IPS-20b (cell line): ENCODE measurements around the gene FARP1.

Experiments used
- H3K27ac ChIP-seq: one replicate; pipeline ENCODE4 v1.5.1; 2013; ENCODE audit warnings: low read length
- H3K27me3 ChIP-seq: 2 replicates; pipeline ENCODE4 v1.6.1; 2013; ENCODE audit warnings: mild to moderate bottlenecking, low read length, inconsistent platforms; ENCODE audit not compliant: insufficient read depth
- H3K36me3 ChIP-seq: 2 replicates; pipeline ENCODE4 v1.6.1; 2013; ENCODE audit warnings: low read depth, mild to moderate bottlenecking, inconsistent platforms, low read length, moderate library complexity; ENCODE audit not compliant: insufficient read depth
- H3K4me1 ChIP-seq: 2 replicates; pipeline ENCODE4 v1.6.1; 2013; ENCODE audit warnings: mild to moderate bottlenecking, control low read depth, inconsistent platforms, low read length, moderate library complexity; ENCODE audit not compliant: insufficient read depth
- H3K4me3 ChIP-seq: 2 replicates; pipeline ENCODE4 v1.5.1; 2013; ENCODE audit warnings: mild to moderate bottlenecking, low read length, inconsistent platforms
- H3K9ac ChIP-seq: 2 replicates; pipeline ENCODE4 v1.6.1; 2013; ENCODE audit warnings: low read depth, mild to moderate bottlenecking, inconsistent platforms, low read length, moderate library complexity
- H3K9me3 ChIP-seq: 2 replicates; pipeline ENCODE4 v1.6.1; 2013; ENCODE audit warnings: mild to moderate bottlenecking, low read depth, low read length, inconsistent platforms; ENCODE audit not compliant: insufficient read depth

The FARP1 gene

DNA sequence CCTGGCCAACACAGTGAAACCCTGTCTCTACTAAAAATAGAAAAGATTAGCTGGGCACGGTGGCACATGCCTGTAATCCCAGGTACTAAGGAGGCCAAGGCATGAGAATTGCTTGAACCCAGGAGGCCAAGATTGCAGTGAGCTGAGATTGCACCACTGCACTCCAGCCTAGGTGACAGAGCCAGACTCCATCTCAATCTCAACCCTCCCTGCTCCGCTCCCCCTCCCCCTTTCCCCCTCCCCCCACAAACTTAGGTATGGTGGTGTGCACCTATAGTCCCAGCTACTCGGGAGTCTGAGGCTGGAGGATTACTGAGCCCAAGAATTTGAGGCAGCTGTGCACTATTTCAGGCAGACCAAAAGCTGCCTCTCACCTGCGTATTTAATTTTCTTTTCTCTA lies 55.8 kb downstream of the FARP1 start:
- Histone ChIP-seq H3K36me3 (no peaks in the 10 kb centered on the region), H3K27ac (peak overlapping the region; percentile 72), H3K4me3 (peak overlapping the region; percentile 65; the same call in 1 of the 2 replicates), H3K9me3 (no peaks in the 10 kb centered on the region), H3K4me1 (peaks cover 41% of the 10 kb centered on the region), H3K9ac (peak overlapping the region; percentile 71; the same call in 1 of the 2 replicates), H3K27me3 (no peaks in the 10 kb centered on the region)

DNA sequence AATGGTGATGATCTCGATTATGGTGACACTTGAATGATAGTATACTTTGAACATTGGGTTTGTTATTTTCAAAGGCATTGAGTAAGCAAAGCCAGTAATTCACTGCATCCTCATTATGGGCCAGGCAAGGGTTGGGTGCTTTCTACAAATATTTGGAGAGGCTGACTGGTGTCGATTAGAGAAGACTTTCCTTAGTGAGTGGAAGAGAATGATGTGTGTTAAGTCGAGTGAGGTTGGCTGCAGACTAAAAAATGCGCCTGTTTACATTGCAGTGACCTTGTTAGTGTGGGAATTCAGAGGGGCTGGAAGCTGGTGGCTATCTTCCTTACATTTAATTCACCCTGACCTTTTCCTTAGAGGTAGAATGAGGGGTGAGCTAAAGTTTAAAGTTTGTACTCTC lies 56.6 kb downstream of the FARP1 start:
- peak overlapping the region; percentile 72 for H3K27ac ChIP-seq
- H3K36me3 ChIP-seq, result peaks cover 6% of the 10 kb centered on the region; the same call in 1 of the 2 replicates
- peak overlapping the region; percentile 71; the same call in 1 of the 2 replicates for H3K9ac ChIP-seq
- H3K4me3 ChIP-seq, result peak overlapping the region; percentile 65; the same call in 1 of the 2 replicates
- H3K4me1 ChIP-seq, result peaks cover 41% of the 10 kb centered on the region
- no peaks in the 10 kb centered on the region for H3K27me3 ChIP-seq
- no peaks in the 10 kb centered on the region for H3K9me3 ChIP-seq

DNA sequence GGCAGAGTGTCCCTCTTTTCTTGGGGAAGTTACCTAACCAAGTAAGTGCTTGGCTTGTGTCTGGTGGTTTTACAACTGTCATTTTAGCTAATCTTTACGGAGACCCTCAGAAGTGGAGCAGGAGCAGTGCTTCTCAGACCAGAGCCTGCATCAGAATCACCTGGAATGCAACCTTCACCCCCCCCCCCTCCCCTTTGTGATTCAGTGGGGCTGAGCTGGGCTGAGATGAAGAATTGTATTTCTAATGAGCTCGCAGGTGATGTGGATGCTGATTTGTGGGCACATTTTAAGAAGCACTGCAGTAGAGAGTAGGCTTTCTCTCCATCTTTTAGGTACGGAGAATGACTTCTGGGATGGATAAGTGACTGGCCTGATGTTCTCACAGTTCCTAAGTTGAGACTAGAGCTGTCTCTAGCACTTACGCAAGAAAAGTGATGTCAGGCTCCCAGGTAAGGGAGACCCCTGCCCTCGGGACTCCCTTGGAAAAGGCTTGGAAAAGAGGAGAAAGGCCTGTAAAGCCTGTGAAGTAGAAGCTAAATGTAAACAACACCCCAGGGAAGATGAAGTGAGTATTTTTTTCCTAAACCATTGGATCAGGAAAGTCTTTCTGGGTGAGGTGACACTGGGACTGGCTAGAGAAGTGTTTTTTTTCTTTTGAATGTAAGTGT lies 57.5 kb downstream of the FARP1 start:
- Histone ChIP-seq H3K9me3 (no peaks in the 10 kb centered on the region), H3K4me1 (peaks cover 41% of the 10 kb centered on the region), H3K4me3 (peak overlapping the region; percentile 65), H3K27me3 (no peaks in the 10 kb centered on the region), H3K27ac (peak overlapping the region; percentile 75), H3K9ac (peak overlapping the region; percentile 71; the same call in 1 of the 2 replicates), H3K36me3 (peaks cover 8% of the 10 kb centered on the region; the same call in 1 of the 2 replicates)

DNA sequence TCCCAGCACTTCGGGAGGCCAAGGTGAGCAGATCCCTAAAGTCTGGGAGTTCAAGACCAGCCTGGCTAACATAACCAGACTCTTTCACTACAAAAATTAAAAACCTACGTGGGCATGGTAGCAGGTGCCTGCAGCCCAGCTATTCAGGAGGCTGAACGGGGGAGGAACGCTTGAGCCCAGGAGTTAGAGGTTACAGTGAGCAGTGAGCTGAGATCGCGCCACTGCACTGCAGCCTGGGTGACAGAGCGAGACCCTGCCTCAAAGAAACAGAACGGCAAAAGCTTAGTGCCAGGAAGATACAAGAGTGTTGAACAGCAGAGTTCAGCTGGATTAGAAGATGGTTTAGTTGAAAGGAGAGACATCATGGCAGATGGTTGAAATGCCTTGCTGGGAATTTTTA lies 58.3 kb downstream of the FARP1 start:
- peak overlapping the region; percentile 75 for H3K27ac ChIP-seq

DNA sequence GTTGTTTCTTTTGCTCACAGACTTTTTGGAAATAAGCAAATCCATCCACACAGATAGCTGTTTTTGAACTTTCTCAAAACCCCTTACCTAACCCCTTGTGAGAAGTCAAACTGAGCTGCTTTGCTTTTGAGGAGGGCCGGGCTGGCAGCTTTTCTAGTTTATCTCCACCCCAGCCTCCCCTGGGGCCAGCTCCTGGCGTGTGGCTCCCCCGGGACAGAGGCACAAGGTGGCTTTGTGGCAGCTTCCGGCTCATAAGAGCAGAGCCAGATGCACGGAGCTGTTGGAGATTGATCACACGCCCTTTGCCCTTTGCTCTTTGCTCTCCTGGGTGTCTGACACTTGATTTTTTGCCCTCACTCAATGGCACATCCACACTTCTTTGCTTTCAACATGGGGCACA lies 59.1 kb downstream of the FARP1 start:
- Histone ChIP-seq H3K27me3 (no peaks in the 10 kb centered on the region), H3K4me1 (peaks cover 36% of the 10 kb centered on the region), H3K4me3 (0 out of 2 replicates have a peak overlapping the region, but pooled peaks have one; percentile 65), H3K9me3 (no peaks in the 10 kb centered on the region), H3K36me3 (peaks cover 8% of the 10 kb centered on the region; the same call in 1 of the 2 replicates), H3K9ac (no peak overlapping the region), H3K27ac (no peak overlapping the region)

More for the DNA sequence above, 58.3 kb downstream of the FARP1 start:
- no peaks in the 10 kb centered on the region for H3K27me3 ChIP-seq
- H3K4me3 ChIP-seq, result peak overlapping the region; percentile 65; the same call in 1 of the 2 replicates
- H3K4me1 ChIP-seq, result peaks cover 38% of the 10 kb centered on the region
- H3K9ac ChIP-seq, result peak overlapping the region; percentile 71; the same call in 1 of the 2 replicates
- H3K36me3 ChIP-seq, result peaks cover 8% of the 10 kb centered on the region; the same call in 1 of the 2 replicates
- no peaks in the 10 kb centered on the region for H3K9me3 ChIP-seq

DNA sequence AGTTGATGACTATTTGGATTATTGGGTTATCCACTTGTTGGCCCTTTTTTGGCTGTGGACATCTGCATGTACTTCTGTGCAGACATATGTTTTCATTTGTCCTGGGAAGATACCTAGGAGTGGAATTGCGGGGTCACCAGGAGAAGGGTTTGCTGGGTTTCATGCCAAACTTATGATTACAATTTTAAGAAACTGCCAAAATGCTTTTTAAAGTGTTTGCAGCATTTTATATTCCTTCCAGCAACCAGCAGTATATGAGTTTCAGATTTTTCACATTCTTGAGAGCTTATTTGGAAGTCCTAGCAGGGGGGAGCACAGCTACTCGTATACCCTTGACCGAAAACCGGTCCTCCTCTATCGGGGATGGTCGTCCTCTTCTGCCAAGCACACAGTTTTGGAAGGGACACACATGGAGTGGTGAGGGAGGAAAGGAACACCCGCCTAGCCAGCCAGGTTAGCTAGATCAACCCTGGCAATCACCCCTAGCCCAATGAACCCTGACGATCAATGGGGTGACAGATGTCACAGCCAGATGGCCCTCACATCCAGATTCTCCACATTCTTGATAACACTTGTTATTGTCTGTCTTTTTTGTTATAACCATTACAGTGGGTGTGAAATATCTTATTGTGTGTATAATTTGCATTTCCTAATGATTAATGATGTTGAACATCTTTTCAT lies 60.9 kb downstream of the FARP1 start:
- H3K4me1 ChIP-seq, result peaks cover 40% of the 10 kb centered on the region
- H3K27me3 ChIP-seq, result no peaks in the 10 kb centered on the region
- H3K4me3 ChIP-seq, result no peak overlapping the region
- no peaks in the 10 kb centered on the region for H3K9me3 ChIP-seq
- peaks cover 8% of the 10 kb centered on the region; the same call in 1 of the 2 replicates for H3K36me3 ChIP-seq
- H3K27ac ChIP-seq, result no peak overlapping the region
- H3K9ac ChIP-seq, result no peak overlapping the region

DNA sequence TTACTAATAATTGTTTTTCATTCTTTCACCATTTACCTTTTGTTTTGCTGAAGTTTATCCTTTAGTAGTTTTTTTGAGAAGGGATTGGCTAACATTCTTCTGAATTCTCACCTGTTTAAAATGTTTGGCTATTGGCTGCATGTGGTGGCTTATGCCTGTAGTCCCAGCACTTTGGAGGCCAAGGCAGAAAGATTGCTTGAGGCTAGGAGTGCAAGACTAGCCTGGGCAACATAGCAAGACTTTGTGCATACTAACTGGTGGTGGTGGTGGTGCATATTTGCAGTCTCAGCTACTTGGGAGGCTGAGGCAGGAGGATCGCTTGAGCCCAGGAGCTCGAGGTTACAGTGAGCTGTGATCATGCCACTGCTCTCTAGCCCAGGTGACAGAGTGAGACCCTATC lies 61.7 kb downstream of the FARP1 start:
- Histone ChIP-seq H3K9me3 (no peaks in the 10 kb centered on the region), H3K9ac (no peak overlapping the region), H3K27me3 (no peaks in the 10 kb centered on the region), H3K4me3 (no peak overlapping the region), H3K4me1 (peaks cover 33% of the 10 kb centered on the region), H3K36me3 (peaks cover 8% of the 10 kb centered on the region; the same call in 1 of the 2 replicates), H3K27ac (no peak overlapping the region)

DNA sequence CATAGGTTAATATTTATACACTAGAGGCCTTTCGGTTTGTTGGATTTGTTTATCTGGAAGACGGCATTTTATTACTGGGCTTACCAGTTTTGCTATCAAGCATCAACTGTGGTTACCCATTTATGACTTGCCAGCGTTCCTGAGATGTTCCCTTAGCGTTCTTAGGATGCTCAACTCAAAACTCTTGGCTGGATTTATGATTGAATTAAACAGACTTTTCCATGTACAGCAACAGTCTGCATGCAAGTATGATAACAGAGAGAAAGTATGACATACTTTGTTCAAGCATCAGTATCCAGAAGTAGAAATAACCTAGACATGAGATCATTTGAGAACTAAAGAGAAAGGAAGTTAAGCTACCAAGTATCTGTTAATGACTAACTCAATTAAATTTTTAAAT lies 64.1 kb downstream of the FARP1 start:
- Histone ChIP-seq H3K27me3 (no peaks in the 10 kb centered on the region), H3K9ac (no peak overlapping the region), H3K36me3 (peaks cover 12% of the 10 kb centered on the region; the same call in 1 of the 2 replicates), H3K27ac (no peak overlapping the region), H3K9me3 (peaks cover 9% of the 10 kb centered on the region), H3K4me1 (peaks cover 12% of the 10 kb centered on the region; the same call in 1 of the 2 replicates), H3K4me3 (no peak overlapping the region)

DNA sequence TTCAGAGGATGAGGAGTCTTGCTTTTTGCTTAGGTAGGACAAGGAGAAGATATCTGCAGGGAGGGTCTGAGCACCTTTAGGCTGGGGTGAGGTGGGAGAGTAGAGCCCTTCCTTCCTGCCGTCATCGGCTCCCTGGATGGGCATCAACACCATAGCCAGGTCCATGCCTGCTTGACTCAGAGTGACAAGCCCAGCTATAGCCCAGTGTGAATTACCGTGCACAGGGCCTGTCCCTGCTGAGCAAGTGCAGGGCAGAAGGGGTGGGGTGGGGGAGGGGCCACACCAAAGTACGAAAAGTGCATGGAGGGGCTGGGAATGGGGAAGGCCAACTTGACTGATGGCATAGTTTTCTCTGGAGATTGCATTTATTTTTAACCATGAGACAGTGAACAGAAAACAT lies 64.5 kb downstream of the FARP1 start:
- Histone ChIP-seq H3K36me3 (peaks cover 12% of the 10 kb centered on the region; the same call in 1 of the 2 replicates), H3K27me3 (no peaks in the 10 kb centered on the region), H3K27ac (no peak overlapping the region), H3K9me3 (peaks cover 9% of the 10 kb centered on the region), H3K4me1 (peaks cover 7% of the 10 kb centered on the region; the same call in 1 of the 2 replicates), H3K4me3 (no peak overlapping the region), H3K9ac (no peak overlapping the region)

DNA sequence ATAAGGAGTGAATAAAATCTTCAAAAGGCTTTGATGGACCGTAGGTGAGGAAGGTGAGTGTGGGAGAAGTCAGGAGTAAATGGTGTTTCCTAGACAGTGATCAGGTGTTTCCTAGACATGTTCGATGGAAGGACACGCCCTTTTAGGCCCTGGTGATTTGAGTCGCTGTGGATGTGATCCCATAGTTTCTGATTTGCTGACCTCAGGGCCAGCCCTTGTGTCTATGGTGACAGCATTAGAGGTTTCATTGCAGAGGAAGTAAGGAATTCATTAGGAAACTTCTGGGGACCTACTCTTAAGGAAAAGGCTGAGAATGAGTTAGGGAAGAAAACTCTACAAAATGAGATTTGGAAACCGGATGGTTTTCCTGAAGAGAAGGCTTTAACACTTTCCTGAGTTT lies 65.7 kb downstream of the FARP1 start:
- H3K36me3 ChIP-seq, result peaks cover 17% of the 10 kb centered on the region; the same call in 1 of the 2 replicates
- no peak overlapping the region for H3K27ac ChIP-seq
- H3K4me3 ChIP-seq, result no peak overlapping the region
- no peaks in the 10 kb centered on the region for H3K27me3 ChIP-seq
- peaks cover 9% of the 10 kb centered on the region for H3K9me3 ChIP-seq
- H3K9ac ChIP-seq, result no peak overlapping the region
- peaks cover 6% of the 10 kb centered on the region; the same call in 1 of the 2 replicates for H3K4me1 ChIP-seq

DNA sequence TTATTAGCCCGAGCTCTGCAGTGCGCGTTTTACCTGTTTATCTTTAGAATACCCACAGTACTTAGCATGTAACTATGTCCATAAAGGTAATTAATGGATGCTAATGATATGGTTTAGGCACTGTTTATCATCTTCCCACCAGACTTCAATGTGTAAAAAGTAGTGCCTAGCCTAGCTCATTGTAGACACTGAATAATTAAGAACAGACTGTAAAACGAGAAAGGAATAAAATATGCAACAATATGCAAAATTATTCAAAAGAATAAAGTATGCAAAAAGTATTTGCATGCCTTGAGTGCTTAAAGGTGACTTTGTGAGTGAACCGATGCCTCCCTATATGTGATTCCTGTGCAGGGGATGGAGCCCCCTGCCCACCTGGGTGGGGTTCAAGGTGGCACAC lies 69.9 kb downstream of the FARP1 start:
- Histone ChIP-seq H3K27ac (no peak overlapping the region), H3K4me1 (peaks cover 2% of the 10 kb centered on the region), H3K9me3 (peaks cover 9% of the 10 kb centered on the region)

More for the DNA sequence above, 69.9 kb downstream of the FARP1 start:
- no peaks in the 10 kb centered on the region for H3K27me3 ChIP-seq
- no peak overlapping the region for H3K9ac ChIP-seq
- no peak overlapping the region for H3K4me3 ChIP-seq
- H3K36me3 ChIP-seq, result peaks cover 36% of the 10 kb centered on the region
